ENCODE data around the gene KAZN.
"Not testable (repeated sequence)": the region's sequence is repeated elsewhere in the genome, so short reads cannot be mapped to it uniquely, and the experiment has no call there.

Gene KAZN

GRCh38 chr1:15129944-15130343, 531.5 kb downstream of the KAZN start:
- Histone ChIP-seq H3K27me3 (replicated peaks; ENCODE audit: control insufficient read depth, insufficient read depth, low read length) (no peaks in the 10 kb centered on the region; the same call in 1 of the 2 replicates), H3K36me3 (ENCODE audit: control insufficient read depth, insufficient read depth, low read length) (no peaks in the 10 kb centered on the region), H3K4me3 (replicated peaks; ENCODE audit: low read depth, low read length) (no peak overlapping the region)
- TF ChIP-seq, protein P1, sequence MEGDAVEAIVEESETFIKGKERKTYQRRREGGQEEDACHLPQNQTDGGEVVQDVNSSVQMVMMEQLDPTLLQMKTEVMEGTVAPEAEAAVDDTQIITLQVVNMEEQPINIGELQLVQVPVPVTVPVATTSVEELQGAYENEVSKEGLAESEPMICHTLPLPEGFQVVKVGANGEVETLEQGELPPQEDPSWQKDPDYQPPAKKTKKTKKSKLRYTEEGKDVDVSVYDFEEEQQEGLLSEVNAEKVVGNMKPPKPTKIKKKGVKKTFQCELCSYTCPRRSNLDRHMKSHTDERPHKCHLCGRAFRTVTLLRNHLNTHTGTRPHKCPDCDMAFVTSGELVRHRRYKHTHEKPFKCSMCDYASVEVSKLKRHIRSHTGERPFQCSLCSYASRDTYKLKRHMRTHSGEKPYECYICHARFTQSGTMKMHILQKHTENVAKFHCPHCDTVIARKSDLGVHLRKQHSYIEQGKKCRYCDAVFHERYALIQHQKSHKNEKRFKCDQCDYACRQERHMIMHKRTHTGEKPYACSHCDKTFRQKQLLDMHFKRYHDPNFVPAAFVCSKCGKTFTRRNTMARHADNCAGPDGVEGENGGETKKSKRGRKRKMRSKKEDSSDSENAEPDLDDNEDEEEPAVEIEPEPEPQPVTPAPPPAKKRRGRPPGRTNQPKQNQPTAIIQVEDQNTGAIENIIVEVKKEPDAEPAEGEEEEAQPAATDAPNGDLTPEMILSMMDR (IDR thresholded peaks at IDR 0.05; ENCODE audit: insufficient read depth, low read length, poor library complexity, severe bottlenecking): no peak
- no peak for DNase-seq (ENCODE audit: extremely low read depth, insufficient read length)

DNA sequence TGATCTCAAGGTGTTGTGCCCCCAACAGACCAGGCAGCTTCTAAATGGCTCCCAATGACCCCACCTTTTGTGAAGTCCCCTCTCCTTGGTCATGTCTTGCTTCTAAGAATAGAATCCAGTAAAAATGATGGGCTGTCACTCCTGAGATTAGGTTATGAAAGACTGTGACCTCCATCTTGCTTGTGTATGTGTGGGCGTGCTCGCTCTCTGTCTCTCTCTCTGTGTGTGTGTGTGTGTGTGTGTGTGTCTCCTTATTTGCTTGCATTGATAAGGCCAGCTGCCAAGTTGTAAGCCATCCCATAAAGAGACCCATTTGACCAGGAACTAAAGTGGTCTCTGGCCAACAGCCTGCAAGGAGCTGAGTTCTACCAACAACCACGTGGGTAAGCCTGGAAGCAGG, 532.1 kb downstream of the KAZN start:
- TF ChIP-seq, protein P1 (IDR thresholded peaks at IDR 0.05; ENCODE audit: insufficient read depth, low read length, poor library complexity, severe bottlenecking): no peak
- no peak overlapping the region for H3K4me3 ChIP-seq (replicated peaks; ENCODE audit: low read depth, low read length)
- H3K36me3 ChIP-seq (ENCODE audit: control insufficient read depth, insufficient read depth, low read length): no peaks in the 10 kb centered on the region
- H3K27me3 ChIP-seq (replicated peaks; ENCODE audit: control insufficient read depth, insufficient read depth, low read length): no peaks in the 10 kb centered on the region; the same call in 1 of the 2 replicates
- no peak for DNase-seq (ENCODE audit: extremely low read depth, insufficient read length)

GRCh38 chr1:15132965-15133364, 534.5 kb downstream of the KAZN start:
- TF ChIP-seq, protein P1 (IDR thresholded peaks at IDR 0.05; ENCODE audit: insufficient read depth, low read length, poor library complexity, severe bottlenecking): no peak
- no peaks in the 10 kb centered on the region; the same call in none of the 2 replicates for H3K27me3 ChIP-seq (replicated peaks; ENCODE audit: control insufficient read depth, insufficient read depth, low read length)
- no peak overlapping the region for H3K4me3 ChIP-seq (replicated peaks; ENCODE audit: low read depth, low read length)
- no peak for DNase-seq (ENCODE audit: extremely low read depth, insufficient read length)
- H3K36me3 ChIP-seq (ENCODE audit: control insufficient read depth, insufficient read depth, low read length): no peaks in the 10 kb centered on the region

- Histone ChIP-seq H3K36me3 (ENCODE audit: control insufficient read depth, insufficient read depth, low read length) (no peaks in the 10 kb centered on the region), H3K27me3 (replicated peaks; ENCODE audit: control insufficient read depth, insufficient read depth, low read length) (no peaks in the 10 kb centered on the region; the same call in none of the 2 replicates), H3K4me3 (replicated peaks; ENCODE audit: low read depth, low read length) (no peak overlapping the region)
- no peak for DNase-seq (ENCODE audit: extremely low read depth, insufficient read length)
- TF ChIP-seq, protein P1 (IDR thresholded peaks at IDR 0.05; ENCODE audit: insufficient read depth, low read length, poor library complexity, severe bottlenecking): no peak
Measured at GRCh38 chr1:15134285-15134684, 535.8 kb downstream of the KAZN start.

DNA sequence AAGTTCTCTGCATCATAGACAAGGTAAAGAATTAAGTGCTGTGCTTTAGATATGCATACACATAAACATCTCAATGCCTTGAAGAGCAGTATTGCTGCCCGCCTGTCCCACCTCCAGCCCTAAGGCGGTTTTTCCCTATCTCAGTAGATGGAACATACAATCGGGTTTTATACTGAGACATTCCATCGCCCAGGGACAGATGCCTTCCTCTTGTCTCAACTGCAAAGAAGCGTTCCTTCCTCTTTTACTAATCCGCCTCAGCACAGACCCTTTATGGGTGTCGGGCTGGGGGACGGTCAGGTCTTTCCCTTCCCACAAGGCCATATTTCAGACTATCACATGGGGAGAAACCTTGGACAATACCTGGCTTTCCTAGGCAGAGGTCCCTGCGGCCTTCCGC, 537.1 kb downstream of the KAZN start:
- not testable (repeated sequence) for H3K36me3 ChIP-seq (ENCODE audit: control insufficient read depth, insufficient read depth, low read length); H3K27me3 ChIP-seq (replicated peaks; ENCODE audit: control insufficient read depth, insufficient read depth, low read length); DNase-seq (ENCODE audit: extremely low read depth, insufficient read length); H3K4me3 ChIP-seq (replicated peaks; ENCODE audit: low read depth, low read length)

GRCh38 chr1:15137809-15138208, 539.3 kb downstream of the KAZN start:
- TF ChIP-seq, protein P1 (IDR thresholded peaks at IDR 0.05; ENCODE audit: insufficient read depth, low read length, poor library complexity, severe bottlenecking): no peak
- DNase-seq (ENCODE audit: extremely low read depth, insufficient read length): no peak
- Histone ChIP-seq H3K36me3 (ENCODE audit: control insufficient read depth, insufficient read depth, low read length) (no peaks in the 10 kb centered on the region), H3K4me3 (replicated peaks; ENCODE audit: low read depth, low read length) (no peak overlapping the region), H3K27me3 (replicated peaks; ENCODE audit: control insufficient read depth, insufficient read depth, low read length) (no peaks in the 10 kb centered on the region; the same call in none of the 2 replicates)
